NCI-H748 (cell line): ENCODE measurements around the gene STX4.

Experiments used
- DNase-seq: peaks from one replicate; lab custom pipeline; 2025; ENCODE audit not compliant: unreplicated experiment; lab: John Stamatoyannopoulos, UW

STX4 gene

GRCh38 chr16:31082368-31083045, 49.1 kb downstream of the STX4 start:
- DNase-seq: no peak

DNA sequence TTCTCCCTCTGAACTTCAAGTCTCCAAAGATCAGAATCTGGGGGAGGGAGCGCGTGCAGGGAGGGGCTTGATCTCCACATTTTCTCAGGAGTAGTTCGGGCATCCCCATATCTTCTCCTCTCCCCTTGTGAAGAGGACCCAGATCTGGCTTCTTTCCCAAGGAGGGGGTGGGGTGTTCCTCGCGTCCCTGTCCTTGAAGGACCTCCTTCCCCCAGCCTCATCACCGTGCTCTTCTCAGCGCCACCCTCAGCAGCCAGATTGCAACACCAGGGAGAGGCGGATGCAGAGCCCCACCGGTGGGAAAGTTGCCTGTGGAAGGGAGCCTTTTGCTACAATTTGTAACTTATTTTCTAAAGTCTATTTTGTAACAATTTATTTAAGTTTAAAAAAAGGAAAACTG, 49.7 kb downstream of the STX4 start:
- DNase-seq: no peak

DNA sequence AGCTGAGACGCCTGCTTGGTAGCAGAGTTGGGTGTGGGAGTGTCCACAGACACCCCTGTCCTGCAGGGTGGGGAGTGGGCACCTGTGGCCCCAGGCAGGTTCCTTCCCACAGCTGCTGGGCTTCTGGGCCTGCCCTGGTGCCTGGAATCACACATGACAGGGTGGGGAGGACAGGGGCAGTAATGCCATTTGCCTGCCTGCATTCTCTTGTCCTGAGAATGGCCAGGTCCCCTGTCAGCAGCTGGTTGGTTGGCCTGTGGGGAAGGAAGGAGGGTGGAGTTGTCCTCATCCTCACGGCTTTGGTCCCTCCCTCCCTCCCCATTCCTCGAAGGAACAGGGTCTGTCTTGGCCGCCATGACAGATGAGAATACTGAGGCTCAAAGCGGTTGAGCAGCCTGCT, 50.2 kb downstream of the STX4 start:
- DNase-seq: no peak

DNA sequence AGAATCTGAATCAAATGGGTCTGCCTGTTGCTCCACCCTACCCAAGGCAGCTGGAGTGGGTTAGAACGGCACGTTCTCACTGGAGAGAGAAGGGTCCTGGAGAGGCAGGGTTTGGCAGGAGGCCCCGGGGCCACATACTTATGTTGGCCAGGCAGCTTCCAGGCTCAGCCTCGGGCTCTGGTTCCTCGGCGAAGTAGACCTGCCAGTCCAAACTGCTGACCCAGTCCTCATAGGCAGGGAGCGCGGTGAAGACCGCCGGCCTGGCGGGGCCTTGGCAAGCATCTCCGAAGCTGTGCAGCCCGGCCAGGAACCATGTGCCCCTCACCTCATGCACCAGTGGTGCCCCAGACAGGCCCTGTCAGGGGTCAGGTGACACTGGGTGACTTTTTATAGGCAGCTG, 50.6 kb downstream of the STX4 start:
- no peak for DNase-seq

DNA sequence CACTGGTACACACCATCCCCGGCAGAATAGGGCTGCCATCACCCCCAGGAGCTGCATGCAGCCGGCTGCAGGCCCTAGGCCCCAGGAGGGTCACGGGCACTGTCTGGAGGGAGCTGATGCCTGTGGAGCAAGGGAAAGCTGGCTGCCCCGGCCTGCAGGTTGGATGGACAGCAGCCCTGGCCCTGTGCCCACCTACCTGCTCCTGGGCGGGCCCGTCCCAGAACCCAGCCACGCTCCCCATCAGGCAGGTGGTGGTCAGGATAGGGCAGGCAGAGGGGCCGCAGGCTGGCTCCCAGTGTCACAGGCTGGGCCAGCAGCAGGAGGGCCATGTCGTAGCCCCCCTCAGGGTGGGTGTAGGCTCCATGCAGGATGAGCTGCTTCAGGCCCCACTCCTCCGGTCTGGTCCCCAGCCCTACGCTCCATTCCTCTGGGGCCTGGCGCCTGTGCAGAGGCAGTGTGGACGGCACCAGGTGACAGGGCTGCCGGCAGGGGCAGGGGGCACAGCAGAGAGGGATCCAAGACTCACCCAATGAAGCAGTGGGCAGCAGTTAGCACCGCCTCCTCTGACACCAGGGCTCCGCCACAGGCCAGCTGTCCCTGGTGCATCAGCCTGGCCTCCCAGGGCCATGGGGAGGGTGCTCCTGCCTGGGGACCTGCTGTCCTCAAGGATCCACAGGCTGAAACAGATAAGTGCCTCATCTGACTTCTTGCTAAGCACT, 51.4 kb downstream of the STX4 start:
- DNase-seq: no peak

GRCh38 chr16:31085411-31085810, 52.1 kb downstream of the STX4 start:
- DNase-seq: no peak

GRCh38 chr16:31085873-31086628, 52.7 kb downstream of the STX4 start:
- no peak for DNase-seq

DNA sequence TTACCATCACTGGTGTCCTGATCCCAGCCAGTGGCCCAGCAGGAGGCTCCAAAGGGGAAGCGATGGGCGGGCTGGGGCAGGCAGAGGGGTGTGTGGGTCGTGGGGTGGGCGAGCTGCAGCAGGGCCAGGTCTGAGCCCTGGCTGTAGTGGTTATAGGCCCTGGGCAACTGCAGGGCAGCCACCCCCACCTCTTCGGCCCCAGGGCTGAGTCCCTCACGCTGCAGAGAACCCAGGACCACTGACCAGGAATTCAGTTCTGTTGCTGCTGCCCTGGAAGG, 53.2 kb downstream of the STX4 start:
- DNase-seq: no peak

- DNase-seq: no peak
Observed at GRCh38 chr16:31087481-31087880, 54.1 kb downstream of the STX4 start.

DNA sequence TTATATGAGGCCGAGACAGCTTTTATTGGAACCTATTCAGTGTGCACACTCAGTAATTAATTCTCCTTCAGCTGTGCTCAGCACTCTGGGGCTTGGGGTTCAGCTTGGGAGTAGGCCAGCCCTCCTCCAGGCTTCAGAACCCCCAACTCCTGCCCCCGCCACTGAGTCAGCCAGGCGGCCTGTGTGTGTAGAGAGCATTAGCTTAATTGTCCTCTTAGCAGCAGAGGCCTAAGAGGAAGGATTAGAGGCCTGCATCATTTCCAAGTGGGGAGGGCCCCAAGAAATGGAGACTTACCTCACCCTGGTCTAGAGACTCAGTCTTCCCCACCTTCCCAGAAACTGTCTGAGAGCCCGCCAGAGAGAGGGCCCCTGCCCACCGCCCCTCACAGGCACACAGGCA, 54.6 kb downstream of the STX4 start:
- no peak for DNase-seq

- DNase-seq: no peak
Observed at GRCh38 chr16:31088459-31089183, 55.3 kb downstream of the STX4 start, which contains the start of gene PRSS53. Gene PRSS53, minus strand, starts transcription at chr16:31088943. Its CDS starts 134 bp downstream, at chr16:31088809.

DNA sequence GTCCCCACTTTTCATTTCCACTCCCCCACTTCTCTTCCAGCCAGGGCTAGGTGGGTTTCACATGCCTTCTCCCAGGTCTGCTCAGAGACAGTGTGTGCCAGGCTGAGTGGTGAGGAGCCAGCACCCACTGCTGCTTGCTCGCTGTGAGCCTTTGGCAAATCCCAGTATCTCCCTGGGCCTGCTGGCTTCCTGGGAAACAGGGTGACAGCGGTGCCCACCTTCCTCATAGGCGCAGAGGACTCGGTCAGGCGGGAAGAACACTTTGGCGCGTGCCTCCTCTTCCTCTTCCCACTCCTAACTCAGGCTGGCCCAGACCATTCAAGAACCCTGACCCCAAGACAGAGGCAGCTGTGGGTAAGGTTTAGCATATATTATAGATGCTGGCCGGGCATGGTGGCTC, 55.8 kb downstream of the STX4 start:
- no peak for DNase-seq
